Measurements from ENCODE around the gene SHB.

The SHB gene

GRCh38 chr9:37935096-37935495, 133.9 kb downstream of the SHB start:
- no peak for DNase-seq (ENCODE audit: low read depth)

- DNase-seq (ENCODE audit: low read depth): no peak
Observed at GRCh38 chr9:37931592-37931991, 137.4 kb downstream of the SHB start.

DNA sequence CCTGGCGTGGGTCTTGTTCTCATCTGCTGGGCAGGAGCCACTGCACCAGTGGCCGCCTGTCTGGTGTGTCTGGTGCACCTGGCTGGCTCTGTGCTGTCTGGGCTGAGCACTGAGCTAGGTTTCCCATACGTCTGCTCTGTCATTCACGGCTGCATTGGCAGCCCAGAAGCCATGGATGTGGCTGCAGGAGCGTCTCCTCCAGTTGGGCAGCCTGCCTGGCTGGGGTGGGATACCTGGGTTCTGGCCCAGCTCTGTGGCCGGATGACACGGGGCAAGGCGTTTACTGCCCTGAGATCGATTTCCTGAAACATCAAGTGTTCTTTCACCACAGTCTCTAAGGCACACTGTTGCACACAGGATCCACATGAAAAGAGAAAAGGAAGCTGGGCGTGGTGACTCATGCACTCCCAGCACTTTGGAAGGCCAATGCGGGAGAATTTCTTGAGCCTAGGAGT, 139.6 kb downstream of the SHB start:
- DNase-seq (ENCODE audit: low read depth): no peak

DNA sequence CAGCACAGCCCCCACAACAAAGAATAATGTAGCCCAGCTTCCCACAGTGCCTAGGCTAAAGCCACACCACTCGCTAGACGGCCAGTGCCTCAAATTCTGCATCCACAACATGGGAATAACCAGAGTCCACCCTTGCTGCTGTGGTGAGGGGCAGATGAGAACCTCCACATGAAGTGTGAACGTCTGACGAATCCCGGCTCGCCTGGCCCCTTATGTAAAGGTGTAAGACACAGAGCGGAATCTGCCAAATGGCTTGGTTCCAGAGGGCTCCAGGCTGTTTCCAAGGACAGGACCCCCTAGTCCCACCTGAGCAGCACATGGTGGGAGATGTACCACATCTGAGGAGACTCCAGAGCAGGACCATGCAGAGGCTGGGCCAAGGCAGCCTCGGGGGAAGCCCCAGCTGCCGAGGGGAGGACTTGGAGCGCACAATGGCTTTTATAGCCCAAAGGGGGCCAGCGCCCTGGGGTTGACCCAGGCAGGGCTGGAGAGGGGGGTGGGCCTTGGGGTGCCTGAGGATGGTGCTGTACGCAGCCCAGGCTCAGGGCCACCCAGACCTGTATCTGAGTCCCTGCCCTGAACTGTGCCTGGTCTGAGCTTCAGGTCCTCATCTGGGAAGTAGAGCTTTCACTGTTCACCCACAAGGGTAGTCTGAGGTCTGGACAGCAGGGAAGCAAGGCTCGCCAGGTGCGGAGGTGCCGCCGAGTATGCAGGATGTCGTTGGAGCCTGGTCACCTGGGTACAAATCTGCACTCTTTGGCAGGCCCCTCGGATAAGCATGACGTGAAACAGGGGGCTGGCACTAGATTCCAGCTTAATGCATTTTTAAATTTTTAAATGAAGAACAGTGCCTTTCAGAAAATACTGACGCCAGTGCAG, 140.2 kb downstream of the SHB start:
- no peak for DNase-seq (ENCODE audit: low read depth)

GRCh38 chr9:37927601-37928551, 141.2 kb downstream of the SHB start:
- no peak for DNase-seq (ENCODE audit: low read depth)

GRCh38 chr9:37927132-37927531, 141.9 kb downstream of the SHB start:
- DNase-seq (ENCODE audit: low read depth): no peak

DNA sequence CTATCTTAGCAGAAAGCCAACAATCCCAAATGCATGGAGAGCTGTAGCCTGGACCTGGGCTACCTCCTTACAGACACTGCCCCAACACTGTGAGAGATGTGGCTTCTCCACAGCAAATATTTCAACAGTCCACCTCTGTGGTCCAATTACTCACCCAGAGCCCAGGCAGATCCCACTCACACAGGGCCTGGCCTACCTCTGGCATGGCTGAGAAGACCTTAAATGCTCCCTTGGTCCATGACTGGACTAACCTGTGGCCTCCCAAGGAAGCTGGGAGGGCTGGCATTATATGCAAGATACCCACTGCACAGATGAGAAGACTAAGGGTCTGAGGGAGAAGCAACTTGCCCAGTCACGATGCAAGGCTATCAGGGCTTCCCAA, 142.3 kb downstream of the SHB start:
- DNase-seq (ENCODE audit: low read depth): no peak

DNA sequence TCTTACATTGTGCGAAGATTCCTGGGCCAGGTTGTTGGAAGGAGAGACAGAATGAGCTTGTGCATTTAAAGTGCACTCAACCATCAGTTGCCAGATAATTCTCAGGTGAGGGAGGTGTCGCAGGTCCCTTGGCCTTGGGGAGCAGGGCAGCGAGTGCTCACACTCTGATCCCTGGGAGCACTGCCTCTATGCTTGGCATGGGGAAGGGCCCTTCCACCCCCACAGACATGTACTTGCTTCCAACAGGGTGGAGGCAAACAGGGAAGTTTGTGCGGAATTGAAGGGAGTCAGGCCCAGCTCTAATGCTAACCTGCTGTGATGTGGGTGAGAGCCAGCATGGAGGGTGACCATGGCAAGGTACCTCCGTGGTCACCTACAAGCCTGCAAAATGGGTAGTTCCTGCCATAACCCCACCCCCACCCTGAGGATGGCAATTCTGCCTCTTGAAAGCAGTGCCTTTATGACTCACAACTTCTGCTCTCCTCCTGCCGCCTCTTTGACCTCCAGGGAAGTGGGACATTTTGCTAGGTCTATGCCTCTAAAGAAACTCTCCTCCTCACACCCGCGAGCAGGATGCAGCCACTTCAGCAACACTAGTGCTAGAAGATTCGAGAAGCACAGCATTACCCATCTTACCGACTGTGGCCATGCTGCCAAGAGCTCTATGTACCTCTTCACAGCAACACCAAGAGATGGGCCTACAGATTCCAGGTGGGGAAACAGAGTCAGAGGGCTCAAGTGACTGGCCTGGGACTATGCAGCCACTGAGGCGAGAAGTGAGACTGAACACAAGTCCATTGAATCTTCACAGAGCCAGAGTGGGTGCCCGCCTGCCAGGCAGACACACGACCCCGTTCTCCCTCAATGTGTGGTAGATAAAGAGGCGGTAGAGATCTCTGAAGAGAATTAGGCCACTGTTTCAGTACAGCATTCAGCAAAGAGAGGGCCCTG, 143.0 kb downstream of the SHB start:
- DNase-seq (ENCODE audit: low read depth): no peak

DNA sequence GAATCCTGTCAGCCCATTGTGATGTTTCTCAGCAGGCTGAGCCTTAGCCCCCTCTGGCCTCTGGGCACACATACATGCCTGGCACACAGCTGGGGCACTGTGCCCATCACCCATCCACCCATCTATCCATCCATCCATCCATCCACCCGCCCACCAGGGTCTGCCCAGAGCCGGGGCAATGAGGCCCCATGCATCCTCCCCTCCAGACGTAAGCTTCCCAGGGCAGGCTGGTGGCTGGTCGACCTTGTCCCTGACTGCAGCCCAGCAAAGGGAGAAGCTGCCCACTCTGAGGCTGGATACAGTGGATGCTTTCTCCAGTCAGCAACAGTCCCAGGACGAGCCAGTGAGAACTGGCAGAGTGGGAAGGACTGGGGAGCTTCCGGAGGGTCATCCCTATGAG, 144.0 kb downstream of the SHB start:
- DNase-seq (ENCODE audit: low read depth): no peak

GRCh38 chr9:37924538-37924937, 144.5 kb downstream of the SHB start:
- DNase-seq (ENCODE audit: low read depth): no peak

GRCh38 chr9:37923796-37924427, 145.1 kb downstream of the SHB start:
- DNase-seq (ENCODE audit: low read depth): no peak

- DNase-seq (ENCODE audit: low read depth): no peak
Observed at GRCh38 chr9:37923118-37923795, 145.8 kb downstream of the SHB start.

DNA sequence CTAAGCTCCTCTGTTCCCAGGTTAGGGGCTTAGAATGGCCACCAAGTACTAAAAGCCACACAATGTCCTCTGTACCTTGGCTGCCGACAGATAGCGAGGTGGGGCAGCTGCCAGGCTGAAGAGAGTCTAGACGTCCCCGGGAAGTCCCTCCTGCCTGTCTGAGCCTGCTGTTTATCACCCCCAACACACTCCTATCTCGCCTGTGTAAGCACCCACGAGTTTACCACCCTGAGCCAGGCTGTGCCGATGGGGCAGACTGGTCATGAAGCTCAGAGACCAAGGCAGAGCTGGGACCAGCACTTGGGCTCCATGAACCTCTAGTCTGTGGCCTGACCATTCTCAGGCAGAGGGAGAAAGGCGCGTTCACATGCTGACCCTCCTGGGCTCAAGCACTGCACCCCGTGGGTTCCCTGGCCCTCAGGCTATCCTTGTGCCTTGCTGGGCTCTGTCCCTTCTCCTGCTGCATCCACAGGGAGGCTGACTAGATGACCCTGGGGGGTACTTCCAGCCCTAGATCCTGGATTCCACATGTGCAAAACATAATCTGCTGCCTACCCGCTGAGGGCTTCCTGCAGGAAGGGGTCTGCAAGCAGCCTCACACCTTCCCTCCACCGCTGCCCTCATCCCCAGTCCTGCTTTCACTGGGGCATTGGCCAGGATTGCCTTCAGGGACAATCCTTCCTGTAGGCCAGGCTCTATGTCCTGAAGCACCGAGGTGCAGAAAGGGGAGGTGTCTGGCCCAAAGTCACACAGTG, 146.5 kb downstream of the SHB start:
- DNase-seq (ENCODE audit: low read depth): no peak

DNA sequence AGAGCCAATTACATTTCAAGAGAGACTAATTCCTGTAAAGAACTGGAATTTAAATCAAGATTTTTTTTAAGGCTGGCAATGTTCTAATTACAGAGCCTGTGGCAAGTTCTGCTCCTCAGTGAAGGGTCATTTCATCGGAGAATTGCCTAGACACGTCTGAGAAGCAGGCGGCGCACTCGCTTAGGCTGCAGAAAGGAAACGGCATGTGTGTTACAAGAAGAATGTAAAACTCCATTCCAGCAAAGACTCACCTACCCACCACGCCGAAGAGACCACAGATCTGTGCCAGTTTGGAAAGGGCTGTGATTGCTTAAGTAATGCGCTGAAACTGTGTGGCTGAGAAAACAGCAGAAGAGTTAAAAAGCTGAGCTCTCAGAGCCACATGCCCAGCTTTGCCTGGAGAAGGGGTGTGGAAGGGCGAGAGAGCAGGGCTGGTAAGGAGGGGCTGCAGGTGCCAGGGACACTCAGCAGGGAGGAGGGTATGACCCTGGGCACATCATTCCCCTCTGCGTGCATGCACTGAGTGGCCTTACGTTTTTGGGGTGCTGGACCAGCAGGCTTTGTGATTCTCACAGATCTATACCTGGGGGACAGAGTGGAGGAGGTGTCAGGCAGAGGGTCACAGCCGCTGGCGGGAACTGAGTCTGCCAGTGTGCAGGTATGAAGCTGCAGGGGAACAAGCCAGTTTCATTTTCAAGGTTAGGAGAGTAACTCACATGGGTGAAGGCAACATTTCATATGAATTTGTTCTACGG, 147.3 kb downstream of the SHB start:
- no peak for DNase-seq (ENCODE audit: low read depth)

DNA sequence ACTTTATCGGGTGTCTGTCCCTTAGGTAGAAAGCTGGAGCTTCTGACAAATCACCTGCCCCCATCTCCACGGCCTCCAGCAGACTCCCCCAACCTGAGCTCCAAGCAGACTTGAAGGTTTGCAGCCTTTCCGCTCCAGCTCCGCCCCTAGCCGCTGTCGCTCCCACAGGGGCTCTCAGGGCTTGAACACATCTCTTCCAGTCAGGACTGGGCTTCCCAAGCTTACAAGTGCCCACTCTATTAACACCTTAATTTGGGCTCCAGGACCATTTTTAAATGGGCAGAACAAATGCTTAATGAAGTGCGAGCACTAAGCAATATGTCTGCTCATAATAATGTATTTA, 147.9 kb downstream of the SHB start:
- DNase-seq (ENCODE audit: low read depth): no peak

DNA sequence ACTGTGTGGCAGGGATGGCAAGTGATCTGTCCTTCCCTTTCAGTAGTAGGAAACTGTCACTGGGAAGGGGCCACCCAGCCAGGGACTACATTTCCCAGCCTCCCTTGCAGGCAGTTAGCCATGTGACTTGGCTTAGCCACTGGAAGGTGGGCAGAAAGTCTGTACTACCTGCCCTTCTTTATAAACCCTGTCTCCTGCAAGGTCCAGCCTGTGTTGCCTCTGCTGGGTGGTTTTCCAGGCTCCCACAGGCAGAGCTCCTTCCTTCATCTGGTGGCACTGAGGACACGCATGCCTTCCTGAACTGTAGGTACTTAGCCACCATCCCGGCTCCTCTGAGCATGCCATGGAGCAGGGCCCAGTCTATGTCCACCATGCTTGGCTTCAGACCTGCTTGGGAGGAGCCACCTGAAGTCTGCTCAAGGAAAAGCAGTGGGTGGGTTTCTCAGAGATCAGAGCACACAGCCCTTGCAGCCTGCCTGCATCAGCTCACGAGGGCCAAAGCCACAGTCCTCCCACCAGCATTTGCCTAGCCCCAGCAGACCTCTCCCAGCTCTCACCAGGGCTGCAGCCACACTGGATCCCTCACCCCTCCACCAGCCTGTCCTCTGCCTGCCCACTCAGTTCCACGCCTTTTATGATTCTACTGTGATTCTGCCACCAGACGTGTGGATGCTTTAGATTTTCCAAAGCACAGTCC, 148.4 kb downstream of the SHB start:
- DNase-seq (ENCODE audit: low read depth): no peak

DNA sequence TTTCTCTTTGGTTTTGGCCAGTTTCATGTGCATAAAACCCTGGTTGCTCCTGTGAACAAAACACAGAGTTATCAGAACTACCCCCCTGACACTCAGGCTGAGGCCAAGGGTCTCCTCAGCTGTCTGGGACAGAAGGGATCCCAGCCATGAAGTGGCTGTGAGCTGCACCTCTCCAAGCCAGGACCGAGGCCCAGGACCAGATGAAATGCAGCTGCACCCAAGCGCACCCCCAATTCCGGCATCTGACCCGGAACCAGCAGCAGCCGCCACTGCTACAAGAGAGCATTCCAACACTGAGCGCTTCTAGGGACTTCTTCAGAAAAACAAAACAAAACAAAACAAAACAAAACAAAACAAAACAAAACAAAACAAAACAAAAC, 149.1 kb downstream of the SHB start:
- no peak for DNase-seq (ENCODE audit: low read depth)

DNA sequence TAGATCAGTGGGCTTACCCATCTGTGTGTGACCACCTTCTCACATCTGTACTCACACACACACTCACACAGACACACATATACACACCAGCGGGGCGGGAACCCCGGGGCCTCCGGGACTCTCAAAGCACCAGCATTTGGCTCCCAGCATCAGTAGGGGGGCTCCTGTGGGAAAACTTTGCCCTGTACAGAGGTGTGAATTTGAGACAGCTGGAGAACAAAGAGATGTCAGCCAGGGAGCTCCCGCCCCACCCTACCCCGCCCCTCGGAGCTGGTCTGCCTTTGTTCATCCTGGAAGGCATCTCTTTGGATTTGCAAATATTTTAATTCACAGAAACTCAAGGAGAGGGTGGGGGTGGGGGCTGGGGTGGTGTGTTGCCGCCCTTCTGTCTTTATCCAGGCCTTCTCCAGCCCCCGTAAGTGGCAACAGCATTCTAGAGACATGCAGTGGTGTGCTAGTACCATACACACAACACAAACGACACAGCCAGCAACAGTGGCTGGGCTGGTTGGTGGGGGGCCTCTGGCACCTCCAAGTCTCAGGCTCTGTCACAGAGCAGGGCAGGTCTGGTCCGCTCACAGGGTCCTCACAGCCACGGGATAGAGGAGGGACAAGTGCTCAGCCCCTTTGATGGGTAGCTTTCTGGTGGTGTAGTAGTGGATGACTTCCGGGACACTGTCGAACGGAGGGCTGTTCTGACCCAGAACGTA, 149.6 kb downstream of the SHB start:
- DNase-seq (ENCODE audit: low read depth): no peak

Data from fibroblast of the conjunctiva (primary cell).